Liver (tissue), 9 donors: ENCODE measurements around the gene AP3B1. TPM values are rescaled to one million over a fixed set of nuclear protein-coding genes. Genes with fewer than 3 reads are reported as not detected.
"Not testable (repeated sequence)": the region's sequence is repeated elsewhere in the genome, so short reads cannot be mapped to it uniquely, and the experiment has no call there.

Experiments
- DNase-seq: peaks from one replicate; pipeline ENCODE4 v3.0.0-alpha.2; 2017; ENCODE audit warnings: low spot score
- H3K27ac ChIP-seq, 2 donors: one replicate each; pipeline ENCODE4 v1.7.0; 2013; ENCODE audit warnings: inconsistent platforms in 2 of 2, low read length in 2 of 2, control low read depth in 1 of 2, low read depth in 1 of 2, mild to moderate bottlenecking in 1 of 2
- H3K27me3 ChIP-seq, 4 donors: one replicate each; pipeline versions ENCODE4 v1.6.1 to v1.7.0; 2013; ENCODE audit warnings: low read length in 3 of 4, inconsistent platforms in 1 of 4, mild to moderate bottlenecking in 1 of 4, moderate library complexity in 1 of 4; ENCODE audit not compliant: control insufficient read depth in 4 of 4, insufficient read depth in 4 of 4
- H3K36me3 ChIP-seq, 4 donors: one replicate each; pipeline versions ENCODE4 v1.6.1 to v1.7.0; 2013; ENCODE audit warnings: low read length in 3 of 4, mild to moderate bottlenecking in 3 of 4, low read depth in 1 of 4, moderate library complexity in 1 of 4; ENCODE audit not compliant: control insufficient read depth in 4 of 4, insufficient read depth in 3 of 4
- H3K4me1 ChIP-seq, 4 donors: one replicate each; pipeline versions ENCODE4 v1.6.1 to v1.7.0; 2013; ENCODE audit warnings: low read length in 3 of 4, mild to moderate bottlenecking in 3 of 4, moderate library complexity in 1 of 4; ENCODE audit not compliant: control insufficient read depth in 4 of 4, insufficient read depth in 4 of 4
- H3K4me3 ChIP-seq, 3 donors: one replicate each; pipeline versions ENCODE4 v1.6.1 to v1.7.0; 2013; ENCODE audit warnings: low read length in 3 of 3, control low read depth in 1 of 3, low read depth in 1 of 3, mild to moderate bottlenecking in 1 of 3
- H3K9ac ChIP-seq, 2 donors: one replicate each; pipeline ENCODE4 v1.7.0; 2013; ENCODE audit warnings: low read length in 2 of 2, mild to moderate bottlenecking in 2 of 2, moderate library complexity in 2 of 2, control low read depth in 1 of 2, low read depth in 1 of 2
- H3K9me3 ChIP-seq, 4 donors: one replicate each; pipeline versions ENCODE4 v1.6.1 to v1.7.0; 2013; ENCODE audit warnings: low read length in 3 of 4; ENCODE audit not compliant: control insufficient read depth in 4 of 4
- ATF3 ChIP-seq: IDR thresholded peaks from 2 replicates; pipeline ENCODE4 v1.6.1; 2016; ENCODE audit warnings: antibody characterized with exemption
- EGR1 ChIP-seq, 2 donors: IDR thresholded peaks; 2 replicates each; pipeline ENCODE4 v1.6.1; 2016 to 2018; ENCODE audit warnings: antibody characterized with exemption in 2 of 2, low read depth in 2 of 2
- FOXA1 ChIP-seq: IDR thresholded peaks from 2 replicates; pipeline ENCODE4 v1.6.1; 2016; ENCODE audit warnings: antibody characterized with exemption
- HNF4A ChIP-seq, 2 donors: conservative IDR thresholded peaks; 2 replicates each; pipeline ENCODE4 v1.6.1; 2016; ENCODE audit warnings: antibody characterized with exemption in 2 of 2, mild to moderate bottlenecking in 2 of 2
- HNF4G ChIP-seq: IDR thresholded peaks from 2 replicates; pipeline ENCODE4 v1.6.1; 2016; ENCODE audit warnings: antibody characterized with exemption
- JUND ChIP-seq, 2 donors: IDR thresholded peaks; 2 replicates each; pipeline ENCODE4 v1.6.1; 2016; ENCODE audit warnings: antibody characterized with exemption in 2 of 2
- MAX ChIP-seq: IDR thresholded peaks from 2 replicates; pipeline ENCODE4 v1.6.1; 2016; ENCODE audit warnings: antibody characterized with exemption
- RAD21 ChIP-seq, 2 donors: IDR thresholded peaks; 2 replicates each; pipeline ENCODE4 v1.6.1; 2016; ENCODE audit warnings: antibody characterized with exemption in 2 of 2, mild to moderate bottlenecking in 2 of 2
- RXRA ChIP-seq, 2 donors: IDR thresholded peaks; 2 replicates each; pipeline ENCODE4 v1.6.1; 2017 to 2018; ENCODE audit warnings: antibody characterized with exemption in 2 of 2, mild to moderate bottlenecking in 1 of 2
- SP1 ChIP-seq: IDR thresholded peaks from 2 replicates; pipeline ENCODE4 v1.6.1; 2018; ENCODE audit warnings: antibody characterized with exemption, mild to moderate bottlenecking
- TAF1 ChIP-seq: conservative IDR thresholded peaks from 2 replicates; pipeline ENCODE4 v1.6.1; 2016; ENCODE audit warnings: antibody characterized with exemption, mild to moderate bottlenecking
- YY1 ChIP-seq: IDR thresholded peaks from 2 replicates; pipeline ENCODE4 v1.6.1; 2016; ENCODE audit warnings: antibody characterized with exemption, mild to moderate bottlenecking
- WGBS: extraction: QIAGEN DNeasy Blood & Tissue Kit; methylation state at CpG from one replicate; pipeline ENCODE4 v1.1.7; 2013; 5-methylcytosine and 5-hydroxymethylcytosine counted together
- polyA plus RNA-seq, 2 donors: library from polyadenylated mRNA; stranded (reverse) in 1 of 2; unstranded in 1 of 2; fragments of 200-250 nt in 1 of 2; fragments of >200 nt in 1 of 2; fragmentation: Nextera tagmentation in 1 of 2; extraction: Ambion mirVana in 1 of 2; gene quantifications; one replicate each; pipeline versions ENCODE4 v1.2.1 to v1.2.3, GENCODE V29; 2013 to 2015
- total RNA-seq, 2 donors: library from RNA; depleted of rRNA; stranded (reverse); fragments of >200 nt; gene quantifications; one replicate each; pipeline ENCODE4 v1.2.3, GENCODE V29; 2014
- TF ChIP-seq, protein P1 (sequence below): IDR thresholded peaks from 2 replicates; pipeline ENCODE4 v1.6.1; 2016; ENCODE audit warnings: antibody characterized with exemption, mild to moderate bottlenecking
- donor health status: healthy.
- donor health status: healthy.
- donor health status: healthy.
- donor health status: healthy.
- donor health status: healthy.

The AP3B1 gene
- total and polyA plus RNA-seq, 4 donors, result 8.2 to 23.1 (median 14.4) TPM

DNA sequence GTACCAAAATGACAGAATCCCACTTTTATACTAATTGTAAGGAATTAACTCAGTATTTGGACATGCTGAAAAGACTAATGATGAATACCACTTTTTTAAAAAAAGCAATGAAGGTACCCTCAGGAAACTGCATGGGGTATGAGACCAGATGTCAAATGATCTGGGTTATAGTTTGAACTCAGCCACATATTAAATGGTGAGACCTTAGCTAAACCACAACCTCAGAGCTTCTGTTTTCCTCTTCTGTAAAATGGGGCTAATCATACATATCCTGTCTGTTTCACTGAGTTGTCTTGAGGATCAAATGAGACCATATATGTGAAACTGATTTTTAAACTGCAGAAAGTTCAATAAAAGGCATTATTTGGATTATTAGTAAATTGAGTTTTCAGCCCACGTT, 238.4 kb downstream of the AP3B1 start:
- Histone ChIP-seq H3K4me3 (no peak overlapping the region), H3K9ac (no peak overlapping the region), H3K36me3 (no peaks in the 10 kb centered on the region), H3K27ac (no peak overlapping the region), H3K9me3 (no peaks in the 10 kb centered on the region), H3K4me1 (no peaks in the 10 kb centered on the region), H3K27me3 (no peaks in the 10 kb centered on the region)
- TF ChIP-seq HNF4G, result no peak
- WGBS, result 86% methylated on average over 1 of the region's 1 CpG
- no peak for DNase-seq

- no peak for DNase-seq
- TF ChIP-seq FOXA1 (no peak), SP1 (no peak), HNF4G (no peak), RAD21 (IDR thresholded peaks at IDR 0.05) (no peak), JUND (IDR thresholded peaks at IDR 0.05) (no peak), YY1 (no peak), RXRA (IDR thresholded peaks at IDR 0.05) (no peak), ATF3 (no peak), HNF4A (conservative IDR thresholded peaks at IDR 0.05) (no peak), TAF1 (no peak), EGR1 (IDR thresholded peaks at IDR 0.05; ENCODE audit: low read depth in 2 of 2) (no peak), MAX (no peak)
- TF ChIP-seq, protein P1, sequence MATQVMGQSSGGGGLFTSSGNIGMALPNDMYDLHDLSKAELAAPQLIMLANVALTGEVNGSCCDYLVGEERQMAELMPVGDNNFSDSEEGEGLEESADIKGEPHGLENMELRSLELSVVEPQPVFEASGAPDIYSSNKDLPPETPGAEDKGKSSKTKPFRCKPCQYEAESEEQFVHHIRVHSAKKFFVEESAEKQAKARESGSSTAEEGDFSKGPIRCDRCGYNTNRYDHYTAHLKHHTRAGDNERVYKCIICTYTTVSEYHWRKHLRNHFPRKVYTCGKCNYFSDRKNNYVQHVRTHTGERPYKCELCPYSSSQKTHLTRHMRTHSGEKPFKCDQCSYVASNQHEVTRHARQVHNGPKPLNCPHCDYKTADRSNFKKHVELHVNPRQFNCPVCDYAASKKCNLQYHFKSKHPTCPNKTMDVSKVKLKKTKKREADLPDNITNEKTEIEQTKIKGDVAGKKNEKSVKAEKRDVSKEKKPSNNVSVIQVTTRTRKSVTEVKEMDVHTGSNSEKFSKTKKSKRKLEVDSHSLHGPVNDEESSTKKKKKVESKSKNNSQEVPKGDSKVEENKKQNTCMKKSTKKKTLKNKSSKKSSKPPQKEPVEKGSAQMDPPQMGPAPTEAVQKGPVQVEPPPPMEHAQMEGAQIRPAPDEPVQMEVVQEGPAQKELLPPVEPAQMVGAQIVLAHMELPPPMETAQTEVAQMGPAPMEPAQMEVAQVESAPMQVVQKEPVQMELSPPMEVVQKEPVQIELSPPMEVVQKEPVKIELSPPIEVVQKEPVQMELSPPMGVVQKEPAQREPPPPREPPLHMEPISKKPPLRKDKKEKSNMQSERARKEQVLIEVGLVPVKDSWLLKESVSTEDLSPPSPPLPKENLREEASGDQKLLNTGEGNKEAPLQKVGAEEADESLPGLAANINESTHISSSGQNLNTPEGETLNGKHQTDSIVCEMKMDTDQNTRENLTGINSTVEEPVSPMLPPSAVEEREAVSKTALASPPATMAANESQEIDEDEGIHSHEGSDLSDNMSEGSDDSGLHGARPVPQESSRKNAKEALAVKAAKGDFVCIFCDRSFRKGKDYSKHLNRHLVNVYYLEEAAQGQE, result no peak
- Histone ChIP-seq H3K9me3 (no peaks in the 10 kb centered on the region), H3K36me3 (no peaks in the 10 kb centered on the region), H3K9ac (no peak overlapping the region), H3K4me3 (no peak overlapping the region), H3K4me1 (no peaks in the 10 kb centered on the region), H3K27ac (no peak overlapping the region), H3K27me3 (no peaks in the 10 kb centered on the region)
- 84% methylated on average over 4 of the region's 4 CpGs for WGBS
Observed at GRCh38 chr5:78050888-78051287, 243.6 kb downstream of the AP3B1 start.

DNA sequence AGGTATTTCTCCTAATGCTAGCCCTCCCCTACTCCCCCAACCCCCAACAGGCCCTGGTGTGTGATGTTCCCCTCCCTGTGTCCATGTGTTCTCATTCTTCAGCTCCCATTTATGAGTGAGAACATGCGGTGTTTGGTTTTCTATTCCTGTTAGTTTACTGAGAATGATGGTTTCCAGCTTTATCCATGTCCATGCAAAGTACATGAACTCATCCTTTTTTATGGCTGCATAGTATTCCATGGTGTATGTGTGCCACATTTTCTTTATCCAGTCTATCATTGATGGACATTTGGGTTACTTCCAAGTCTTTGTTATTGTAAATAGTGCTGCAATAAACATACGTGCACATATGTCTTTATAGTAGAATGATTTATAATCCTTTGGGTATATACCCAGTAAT, 247.7 kb downstream of the AP3B1 start:
- WGBS, result 99% methylated on average over 2 of the region's 2 CpGs
- H3K9me3 ChIP-seq, H3K36me3 ChIP-seq: not testable (repeated sequence)

More for the DNA sequence above, 247.7 kb downstream of the AP3B1 start:
- not testable (repeated sequence) for DNase-seq, H3K4me3 ChIP-seq, H3K9ac ChIP-seq, H3K27me3 ChIP-seq, H3K4me1 ChIP-seq, H3K27ac ChIP-seq
